T follicular helper cell (primary cell): Measurements from ENCODE around the gene CEBPB.
"Not testable (repeated sequence)": the region's sequence is repeated elsewhere in the genome, so short reads cannot be mapped to it uniquely, and the experiment has no call there.

ENCODE experiments used
- DNase-seq: peaks from one replicate; pipeline ENCODE4 v3.0.0-alpha.2; 2020; ENCODE audit warnings: low read depth

The CEBPB gene

GRCh38 chr20:50169329-50169823 is 21.3 kb upstream of the CEBPB start:
- DNase-seq: peak; percentile 71

GRCh38 chr20:50170549-50171220 is 19.9 kb upstream of the CEBPB start:
- no peak for DNase-seq

GRCh38 chr20:50172347-50173013 is 18.1 kb upstream of the CEBPB start:
- DNase-seq: no peak

GRCh38 chr20:50174456-50174855 is 16.2 kb upstream of the CEBPB start:
- DNase-seq: no peak

GRCh38 chr20:50175938-50176933 is 14.4 kb upstream of the CEBPB start:
- no peak for DNase-seq

GRCh38 chr20:50178672-50179071 is 12.0 kb upstream of the CEBPB start:
- DNase-seq: not testable (repeated sequence)

GRCh38 chr20:50181344-50181743 is 9.3 kb upstream of the CEBPB start:
- no peak for DNase-seq

GRCh38 chr20:50182346-50182745 is 8.3 kb upstream of the CEBPB start:
- DNase-seq: no peak

- DNase-seq: no peak
Observed at GRCh38 chr20:50185426-50185825, 5.2 kb upstream of the CEBPB start.

- DNase-seq: peak; percentile 80
Observed at GRCh38 chr20:50186151-50186885, 4.3 kb upstream of the CEBPB start.

- DNase-seq: no peak
Observed at GRCh38 chr20:50186987-50187402, 3.6 kb upstream of the CEBPB start.

GRCh38 chr20:50187403-50188051 is 3.1 kb upstream of the CEBPB start:
- DNase-seq: no peak

GRCh38 chr20:50188287-50188688 is 2.3 kb upstream of the CEBPB start:
- no peak for DNase-seq

GRCh38 chr20:50188879-50189680 is 1.6 kb upstream of the CEBPB start:
- DNase-seq: no peak

- peak; percentile 28 for DNase-seq
Observed at GRCh38 chr20:50189681-50190250, 864 bp upstream of the CEBPB start.

GRCh38 chr20:50191065-50191543 is 474 bp downstream of the CEBPB start:
- DNase-seq: peak; percentile 35

- peak; percentile 37 for DNase-seq
Observed at GRCh38 chr20:50191544-50192363, 1.1 kb downstream of the CEBPB start.

GRCh38 chr20:50192364-50193198 is 2.0 kb downstream of the CEBPB start:
- peak; percentile 71 for DNase-seq
